Measurements from ENCODE around the gene RNPEP. TPM values are rescaled to one million over a fixed set of nuclear protein-coding genes. Genes with fewer than 3 reads are reported as not detected.
A peak's percentile ranks its signal among the peaks of the same experiment; 100 is the strongest.

The RNPEP gene
- total and polyA plus RNA-seq, 2 of the 8 experiments (the other 6 are each of a cell fraction or from before 2014, with no cell fraction given) = 34.1 to 51.1 TPM

DNA sequence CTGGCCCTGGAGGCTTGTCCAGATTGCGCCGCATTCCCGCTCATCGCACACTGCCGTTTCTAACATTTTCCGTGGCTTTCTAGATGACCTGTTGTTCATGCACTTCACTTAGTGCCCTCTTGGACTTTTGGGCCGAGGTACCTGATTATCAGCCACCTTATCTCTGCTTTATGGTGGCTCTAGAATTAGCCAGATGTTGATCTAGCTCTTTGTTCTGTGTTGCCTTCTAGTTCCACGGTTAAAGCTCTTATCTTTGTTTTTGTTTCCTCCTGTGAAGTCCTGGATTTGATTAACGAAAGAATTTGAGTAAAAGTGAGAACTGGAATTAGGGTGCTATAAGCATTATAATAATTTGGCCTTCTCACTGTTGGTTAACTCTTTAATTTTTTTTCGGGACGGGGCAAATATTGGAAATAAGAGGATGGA lies 945 bp downstream of the RNPEP start (continued):
- TF ChIP-seq CHD7 (IDR thresholded peaks at IDR 0.05; ENCODE audit: insufficient replicate concordance, low read length) (no peak), SRF (IDR thresholded peaks at IDR 0.05; ENCODE audit: low read depth, low read length) (no peak), POLR2AphosphoS5 (IDR thresholded peaks at IDR 0.05; ENCODE audit: low read depth, low read length) (0 out of 2 replicates have a peak, but pooled peaks have one; percentile 28), EGR1 (IDR thresholded peaks at IDR 0.05; ENCODE audit: borderline replicate concordance, low read depth, low read length) (no peak), GABPA (IDR thresholded peaks at IDR 0.05; ENCODE audit: borderline replicate concordance, insufficient read depth, low read length) (no peak), MAFK (IDR thresholded peaks at IDR 0.05; ENCODE audit: low read depth, low read length) (no peak), ASH2L (IDR thresholded peaks at IDR 0.05; ENCODE audit: low read length) (peak; percentile 18), PHF8 (conservative IDR thresholded peaks at IDR 0.05; ENCODE audit: low read depth, low read length) (no peak), SIN3A (conservative IDR thresholded peaks at IDR 0.05 in 1 of 2, IDR thresholded peaks at IDR 0.05 in 1 of 2; ENCODE audit: low read depth in 1 of 2, low read length in 2 of 2) (no peak), RXRA (IDR thresholded peaks at IDR 0.05; ENCODE audit: insufficient read depth, low read depth, low read length) (no peak), HDAC6 (IDR thresholded peaks at IDR 0.05; ENCODE audit: low read depth, low read length) (no peak)
